Activated naive CD4-positive, alpha-beta T cell treated with anti-CD3 and anti-CD28 coated beads, Interleukin-2, amount 50 U/mL, for 16 hours (primary cell): Measurements from ENCODE around the gene ATP13A1.
"Not testable (repeated sequence)": the region's sequence is repeated elsewhere in the genome, so short reads cannot be mapped to it uniquely, and the experiment has no call there.

Experiments used
- DNase-seq: peaks from one replicate; pipeline ENCODE4 v3.0.0-alpha.2; 2020

ATP13A1 gene

DNA sequence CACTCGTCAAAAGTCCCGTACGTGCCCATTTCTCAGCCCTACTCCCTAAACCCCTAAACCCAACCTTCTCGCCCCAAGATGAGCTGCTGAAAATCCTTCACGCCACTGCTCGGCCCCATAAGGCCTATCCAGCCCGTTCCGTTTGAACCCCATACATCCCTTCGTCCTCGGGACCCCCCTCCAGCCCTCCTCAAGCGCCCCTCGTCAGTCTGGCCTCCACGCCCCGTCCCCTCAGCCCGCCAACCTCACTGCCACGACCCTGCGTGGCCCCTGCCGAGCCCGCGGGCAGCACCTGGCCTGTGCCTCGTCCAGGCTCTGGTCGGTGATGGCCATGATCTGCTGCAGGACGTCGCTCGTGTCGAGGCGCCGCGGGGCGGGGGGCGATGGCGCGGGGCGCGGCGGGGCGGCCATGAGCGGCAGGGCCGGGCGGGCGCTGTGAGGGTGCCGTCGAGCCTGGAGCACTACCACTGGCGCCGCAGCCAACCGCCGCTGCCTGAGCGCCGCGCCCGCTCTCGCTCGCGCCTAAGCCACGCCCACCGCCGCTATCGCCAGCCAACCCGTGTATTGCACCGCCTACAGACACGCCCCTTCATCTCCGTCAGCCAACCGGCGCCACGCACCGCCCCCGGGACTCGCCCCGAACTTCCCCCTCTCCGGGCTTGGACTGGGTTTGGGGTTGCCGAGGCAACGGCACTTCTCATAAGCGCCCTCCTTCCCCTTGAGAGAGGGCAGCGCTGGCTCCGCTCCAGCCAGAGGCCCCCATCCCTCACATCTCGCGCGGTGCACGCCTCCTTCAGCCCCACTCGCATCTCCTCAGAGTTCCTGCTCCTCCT lies 45.0 kb downstream of the ATP13A1 start, which contains the start of gene PBX4:
Gene PBX4, minus strand, starts transcription at position 469 of the 833 bp plus-strand sequence. Its CDS starts 58 bp downstream, at position 411.
- DNase-seq: peak; percentile 99

DNA sequence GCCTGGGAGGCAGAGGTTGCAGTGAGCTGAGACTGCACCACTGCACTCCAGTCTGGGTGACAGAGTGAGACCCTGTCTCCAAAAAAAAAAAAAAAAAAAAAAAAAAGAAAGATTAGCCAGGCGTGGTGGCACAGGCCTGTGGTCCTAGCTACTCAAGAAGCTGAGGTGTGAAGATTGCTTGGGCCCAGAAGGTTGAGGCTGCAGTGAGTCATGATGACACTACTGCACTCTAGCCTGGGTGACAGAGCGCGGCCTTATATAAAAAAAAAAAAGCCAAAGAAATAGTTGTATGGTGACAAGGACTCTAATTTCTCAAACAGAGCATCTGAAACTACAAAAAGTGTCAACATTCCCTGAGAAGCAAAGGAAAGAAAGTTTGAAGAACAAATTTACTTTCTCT lies 48.4 kb downstream of the ATP13A1 start:
- DNase-seq: no peak

DNA sequence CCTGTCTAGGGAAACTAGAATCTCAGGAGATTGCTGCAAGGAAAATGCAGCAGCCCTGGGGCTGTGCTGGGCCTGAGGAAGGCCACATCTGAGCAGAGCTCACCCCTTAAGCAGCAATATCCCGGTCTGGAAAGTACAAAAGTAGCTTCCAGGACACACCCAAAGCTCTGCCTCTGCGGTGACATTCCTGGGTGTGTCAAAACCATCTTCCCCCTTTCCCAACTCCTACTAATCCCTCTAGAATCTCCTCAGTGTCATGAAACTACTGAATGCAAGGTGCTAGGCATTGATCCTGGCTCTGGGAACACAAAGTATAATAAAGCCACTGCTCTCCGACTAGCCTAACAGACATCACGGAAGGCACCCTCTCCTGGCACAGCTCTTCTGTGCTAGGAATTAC lies 50.0 kb downstream of the ATP13A1 start:
- DNase-seq: no peak

DNA sequence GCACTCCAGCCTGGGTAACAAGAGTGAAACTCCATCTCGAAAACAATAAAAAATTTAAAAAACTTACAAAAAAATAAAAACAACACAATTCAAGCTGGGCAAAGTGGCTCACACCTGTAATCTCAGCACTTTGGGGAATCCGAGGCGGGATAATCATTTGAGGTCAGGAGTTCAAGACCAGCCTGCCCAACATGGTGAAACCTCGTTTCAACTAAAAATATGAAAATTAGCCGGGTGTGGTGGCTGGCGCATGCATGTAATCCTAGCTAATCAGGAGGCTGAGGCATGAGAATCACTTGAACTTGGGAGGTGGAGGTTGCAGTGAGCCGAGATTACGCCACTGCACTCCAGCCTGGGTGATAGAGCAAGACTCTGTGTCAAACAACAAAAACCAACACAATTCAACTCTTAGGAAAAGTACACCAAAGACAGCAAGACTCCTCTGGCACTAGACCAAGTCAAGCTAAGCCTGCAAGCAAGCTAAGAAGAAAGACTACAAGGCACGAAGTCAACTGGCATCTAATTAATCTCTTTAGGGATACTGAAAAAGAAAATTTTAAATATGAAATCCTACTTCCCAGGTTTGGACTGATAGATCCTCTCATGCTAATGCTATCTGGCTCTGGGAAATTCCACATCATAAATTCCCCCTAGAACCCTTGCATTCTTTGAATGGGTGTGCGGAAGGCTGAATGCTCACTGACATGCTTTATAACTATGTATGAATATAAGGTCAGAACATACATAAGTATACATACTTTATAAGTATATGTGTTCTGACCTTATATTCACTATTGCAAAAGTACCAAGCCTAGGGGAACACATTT lies 52.9 kb downstream of the ATP13A1 start:
- DNase-seq: no peak

DNA sequence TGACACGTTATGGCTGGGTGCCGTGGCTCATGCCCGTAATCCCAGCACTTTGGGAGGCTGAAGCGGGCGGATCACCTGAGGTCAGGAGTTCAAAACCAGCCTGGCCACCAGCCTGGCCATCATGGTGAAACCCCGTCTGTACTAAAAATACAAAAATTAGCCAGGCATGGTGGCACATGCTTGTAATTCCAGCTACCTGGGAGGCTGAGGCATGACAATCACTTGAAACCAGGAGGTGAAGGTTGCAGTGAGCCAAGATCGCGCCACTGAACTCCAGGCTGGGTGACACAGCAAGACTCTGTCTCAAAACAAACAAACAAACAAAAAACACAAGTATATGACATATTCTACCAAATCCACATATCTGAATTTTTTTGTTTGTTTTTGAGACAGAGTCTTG lies 56.8 kb downstream of the ATP13A1 start:
- not testable (repeated sequence) for DNase-seq

DNA sequence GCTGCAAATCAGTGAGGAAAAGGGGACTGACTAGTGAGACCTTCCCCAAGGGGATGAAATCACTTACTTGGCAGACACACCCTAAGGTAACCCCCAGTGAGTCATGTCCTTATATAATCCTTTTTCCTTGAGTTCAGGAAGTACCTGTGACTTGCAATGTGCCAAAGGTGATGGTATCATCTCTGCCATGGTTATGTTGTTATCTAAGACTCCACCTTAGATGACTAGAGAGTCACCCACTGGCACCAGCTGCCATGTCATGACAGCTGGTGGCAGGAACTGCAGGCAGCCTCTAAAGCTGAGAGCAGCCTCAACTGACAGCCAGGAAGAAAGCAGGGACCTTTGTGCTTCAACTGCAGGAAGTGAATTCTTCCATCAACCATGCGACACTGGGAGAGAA lies 57.5 kb downstream of the ATP13A1 start:
- DNase-seq: no peak

DNA sequence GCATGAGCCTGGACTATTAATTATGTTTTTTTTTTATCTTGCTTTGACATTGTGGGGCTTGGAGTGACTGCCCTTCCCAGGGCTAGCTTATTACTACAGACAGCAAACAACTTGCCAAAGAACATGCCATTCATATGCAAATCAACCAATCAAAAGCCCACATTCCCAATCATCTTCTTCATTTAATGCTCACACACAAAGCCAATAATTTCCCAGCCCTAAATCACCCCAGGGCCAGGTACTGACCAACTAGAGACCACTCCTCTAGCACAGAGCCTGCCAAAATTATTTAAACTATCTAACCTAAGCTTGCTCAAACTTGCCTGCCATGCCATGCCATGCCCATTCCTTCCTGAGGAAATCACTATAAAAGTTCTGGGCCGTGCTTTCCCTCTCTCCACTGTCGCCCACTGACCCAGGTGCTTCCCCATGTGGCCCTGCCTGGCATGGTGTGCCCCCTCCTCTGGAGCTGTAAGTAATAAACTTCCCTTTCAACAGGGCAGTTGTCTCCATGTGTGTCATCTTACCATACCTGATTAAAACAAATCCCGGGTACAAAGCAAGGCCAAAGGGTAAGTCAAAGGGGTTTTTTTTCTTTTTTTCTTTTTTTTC lies 60.7 kb downstream of the ATP13A1 start:
- DNase-seq: no peak

DNA sequence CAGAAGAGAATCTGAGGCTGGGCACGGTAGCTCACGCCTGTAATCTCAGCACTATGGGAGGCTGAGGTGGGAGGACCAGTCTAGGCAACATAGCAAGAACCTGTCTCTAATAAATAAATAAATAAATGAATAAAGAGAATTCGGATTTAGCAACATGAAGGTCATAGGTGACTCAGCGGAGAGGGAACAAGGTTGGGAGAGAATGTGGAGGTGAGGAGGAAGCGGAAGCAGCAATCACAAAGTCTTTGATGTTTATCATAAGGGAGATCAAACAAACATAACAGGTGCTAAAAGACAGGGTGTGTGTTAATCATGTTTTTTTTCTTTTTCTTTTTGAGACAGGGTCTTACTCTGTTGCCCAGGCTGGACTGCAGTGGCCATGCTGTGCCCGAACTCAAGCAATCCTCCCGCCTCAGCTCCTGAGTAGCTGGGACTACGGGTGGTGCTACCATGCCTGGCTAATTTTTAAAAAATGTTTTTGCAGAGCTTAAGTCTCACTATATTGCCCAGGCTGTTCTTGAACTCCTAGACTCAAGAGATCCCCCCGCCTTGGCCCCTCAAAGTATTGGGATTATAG lies 61.3 kb downstream of the ATP13A1 start:
- no peak for DNase-seq

DNA sequence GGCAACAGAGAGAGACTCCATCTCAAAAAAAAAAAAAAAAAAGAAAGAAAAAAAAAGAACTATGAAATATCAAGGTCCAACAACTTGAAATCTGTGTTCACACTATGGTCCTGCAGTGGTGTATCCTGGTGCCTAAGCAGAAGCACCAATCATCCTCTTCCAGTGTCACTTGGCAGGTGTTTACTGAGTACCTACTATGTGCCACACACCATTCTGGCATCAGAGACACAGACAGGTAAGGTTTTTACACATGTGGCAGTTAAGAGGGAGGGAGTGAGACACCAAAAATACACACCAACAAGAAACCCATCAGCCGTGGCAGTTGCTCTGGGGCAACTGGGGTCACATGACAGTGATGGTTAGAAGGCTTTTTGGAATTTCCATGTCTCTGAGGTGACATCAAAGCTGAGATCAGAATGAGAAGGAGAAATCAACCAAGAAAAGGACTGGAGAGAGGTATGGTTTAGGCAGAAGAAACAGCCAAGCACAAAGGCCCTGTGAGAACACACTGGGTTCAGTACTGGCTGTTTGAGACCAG lies 62.6 kb downstream of the ATP13A1 start:
- no peak for DNase-seq

DNA sequence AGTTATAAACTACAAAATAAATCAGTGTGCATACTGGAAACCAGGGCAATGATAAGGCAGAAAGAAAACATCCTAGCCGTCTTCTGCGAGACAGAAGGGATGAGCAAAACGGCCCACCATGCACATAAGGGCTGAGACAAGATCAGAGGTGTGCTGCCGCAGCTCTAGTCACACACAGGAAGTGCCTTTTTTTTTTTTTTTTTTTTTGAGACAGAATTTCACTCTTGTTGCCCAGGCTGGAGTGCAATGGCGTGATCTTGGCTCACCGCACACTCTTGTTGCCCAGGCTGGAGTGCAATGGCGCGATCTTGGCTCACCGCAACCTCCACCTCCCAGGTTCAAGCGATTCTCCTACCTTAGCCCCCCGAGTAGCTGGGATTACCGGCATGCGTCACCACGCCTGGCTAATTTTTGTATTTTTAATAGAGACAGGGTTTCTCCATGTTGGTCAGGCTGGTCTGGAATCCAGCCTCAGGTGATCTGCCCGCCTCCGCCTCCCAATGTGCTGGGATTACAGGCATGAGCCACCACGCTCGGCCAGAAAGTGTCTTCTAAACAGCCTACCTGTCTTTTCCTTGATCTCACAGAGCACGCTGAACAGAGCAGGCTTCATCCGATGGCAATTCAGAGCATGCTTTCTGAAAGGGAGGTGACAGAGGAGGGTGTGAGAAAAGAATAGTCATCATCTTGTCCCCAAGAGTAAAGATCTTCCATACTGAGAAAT lies 64.6 kb downstream of the ATP13A1 start:
- DNase-seq: peak; percentile 54

DNA sequence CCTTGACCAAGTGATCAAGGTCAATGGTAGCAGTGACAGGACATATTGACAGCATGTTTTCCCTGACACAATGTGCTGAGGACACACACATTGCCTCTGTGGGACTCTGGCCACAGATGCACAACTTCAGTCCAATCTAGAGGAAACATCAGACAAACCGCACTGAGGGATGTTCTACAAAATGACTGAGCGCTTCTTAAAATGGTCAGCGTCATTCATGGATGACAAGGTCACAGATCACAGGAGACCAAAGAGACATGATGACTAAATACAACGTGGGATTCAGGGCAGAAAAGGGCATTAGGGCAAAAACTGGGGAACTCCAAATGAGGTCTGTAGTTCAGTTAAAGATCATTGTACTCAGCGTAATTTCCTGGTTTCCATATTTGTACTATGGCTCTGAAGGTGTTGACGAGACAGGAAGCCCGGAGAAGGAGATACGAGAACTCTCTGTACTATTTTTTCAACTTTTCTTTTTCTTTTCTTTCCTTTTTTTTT lies 65.6 kb downstream of the ATP13A1 start:
- peak; percentile 24 for DNase-seq
